Lung (tissue), 12 donors: ENCODE results near the gene DOK4. TPM values are rescaled to one million over a fixed set of nuclear protein-coding genes. Genes with fewer than 3 reads are reported as not detected.

Source experiments
- ATAC-seq: fragments of 200-7000 bp; cut with Tn5 transposase; one replicate; pipeline ENCODE4 v1.9.1; 2020; ENCODE audit warnings: moderate number of reproducible peaks; ENCODE audit not compliant: insufficient read depth, low FRiP score
- DNase-seq, 3 donors: peaks; one replicate each; pipeline ENCODE4 v3.0.0-alpha.2; 2013 to 2017
- H3K27ac ChIP-seq, 2 donors: one replicate each; pipeline ENCODE4 v1.5.1; 2013; ENCODE audit warnings: mild to moderate bottlenecking in 2 of 2, moderate library complexity in 2 of 2, control low read depth in 1 of 2, inconsistent platforms in 1 of 2, low read depth in 1 of 2, low read length in 1 of 2
- H3K27me3 ChIP-seq, 3 donors: one replicate each; pipeline ENCODE4 v1.5.1; 2013; ENCODE audit warnings: low read length in 2 of 3; ENCODE audit not compliant: control insufficient read depth in 3 of 3, insufficient read depth in 3 of 3
- H3K36me3 ChIP-seq, 4 donors: one replicate each; pipeline ENCODE4 v1.5.1; 2013; ENCODE audit warnings: low read length in 4 of 4, mild to moderate bottlenecking in 1 of 4, moderate library complexity in 1 of 4; ENCODE audit not compliant: control insufficient read depth in 4 of 4, insufficient read depth in 4 of 4
- H3K4me1 ChIP-seq, 5 donors: one replicate each; pipeline ENCODE4 v1.5.1; 2013; ENCODE audit warnings: low read length in 5 of 5, mild to moderate bottlenecking in 2 of 5, moderate library complexity in 1 of 5; ENCODE audit not compliant: control insufficient read depth in 5 of 5, insufficient read depth in 5 of 5
- H3K4me3 ChIP-seq: one replicate; pipeline ENCODE4 v1.5.1; 2013; ENCODE audit warnings: mild to moderate bottlenecking, control low read depth, moderate library complexity
- H3K9ac ChIP-seq, 2 donors: one replicate each; pipeline ENCODE4 v1.5.1; 2013; ENCODE audit warnings: low read length in 2 of 2, control low read depth in 1 of 2; ENCODE audit not compliant: insufficient read depth in 1 of 2
- H3K9me3 ChIP-seq, 4 donors: one replicate each; pipeline ENCODE4 v1.5.1; 2013; ENCODE audit warnings: low read length in 3 of 4, mild to moderate bottlenecking in 1 of 4, moderate library complexity in 1 of 4; ENCODE audit not compliant: control insufficient read depth in 4 of 4, insufficient read depth in 3 of 4
- CTCF ChIP-seq: IDR thresholded peaks from 2 replicates; pipeline ENCODE4 v1.5.1; 2012; ENCODE audit warnings: mild to moderate bottlenecking; ENCODE audit errors: control extremely low read depth, extremely low read depth
- WGBS, 2 donors: extraction: QIAGEN DNeasy Blood & Tissue Kit; methylation state at CpG; one replicate each; pipeline ENCODE4 v1.1.7; 2013; 5-methylcytosine and 5-hydroxymethylcytosine counted together
- polyA plus RNA-seq, 2 donors: library from polyadenylated mRNA; stranded (reverse); fragments of 200-250 nt; gene quantifications; one replicate each; pipeline ENCODE4 v1.2.1, GENCODE V29; 2013
- total RNA-seq, 2 donors: library from RNA; depleted of rRNA in 1 of 2; stranded (reverse); fragments of >200 nt in 1 of 2; gene quantifications; one replicate each; pipeline ENCODE4 v1.2.1, GENCODE V29; 2014 to 2021
- donor health status: control.
- donor health status: control.
- donor health status: Bipolar disorder and iron deficiency.
- donor health status: healthy.
- donor health status: DM: yes; HTN: yes; CAD: no.

The DOK4 gene
- total and polyA plus RNA-seq, 4 donors: 19.7 to 58.2 (median 51.1) TPM

GRCh38 chr16:57471209-57471608 is 15.1 kb downstream of the DOK4 start:
- H3K9me3 ChIP-seq: no peaks in the 10 kb centered on the region
- TF ChIP-seq CTCF: no peak
- no peak overlapping the region for H3K9ac ChIP-seq
- peaks cover 25 to 55% (median 52%) of the 10 kb centered on the region in 4 donors for H3K36me3 ChIP-seq
- no peak for ATAC-seq
- H3K27ac ChIP-seq: no peak overlapping the region
- H3K4me3 ChIP-seq: no peak overlapping the region
- no peak for DNase-seq
- 96 to 97% methylated on average over 1 of the region's 1 CpG for WGBS, 2 donors
- peaks cover 0 to 12% (median 5%) of the 10 kb centered on the region in 5 donors for H3K4me1 ChIP-seq
- no peaks in the 10 kb centered on the region for H3K27me3 ChIP-seq

GRCh38 chr16:57470711-57471110 is 15.6 kb downstream of the DOK4 start:
- no peak overlapping the region for H3K9ac ChIP-seq
- no peaks in the 10 kb centered on the region for H3K27me3 ChIP-seq
- H3K4me1 ChIP-seq: peaks cover 0 to 12% (median 5%) of the 10 kb centered on the region in 5 donors
- peak overlapping the region in 1 of 2 donors; percentile 55 for H3K27ac ChIP-seq
- ATAC-seq (peak; percentile 21), DNase-seq (no peak)
- no peaks in the 10 kb centered on the region for H3K9me3 ChIP-seq
- 19 to 21% methylated on average over 6 of the region's 6 CpGs for WGBS, 2 donors
- no peak for TF ChIP-seq CTCF
- H3K4me3 ChIP-seq: no peak overlapping the region
- peaks cover 29 to 58% (median 55%) of the 10 kb centered on the region in 4 donors for H3K36me3 ChIP-seq

- Histone ChIP-seq H3K36me3 (peaks cover 29 to 63% (median 58%) of the 10 kb centered on the region in 4 donors), H3K4me1 (peaks cover 0 to 12% (median 5%) of the 10 kb centered on the region in 5 donors), H3K9ac (no peak overlapping the region), H3K4me3 (no peak overlapping the region), H3K27ac (peak overlapping the region in 1 of 2 donors; percentile 55), H3K9me3 (no peaks in the 10 kb centered on the region), H3K27me3 (no peaks in the 10 kb centered on the region)
- ATAC-seq (no peak), DNase-seq (no peak)
- TF ChIP-seq CTCF: no peak
- WGBS, 2 donors: 77 to 85% methylated on average over 9 of the region's 9 CpGs
Observed at GRCh38 chr16:57469917-57470470, 16.3 kb downstream of the DOK4 start.

GRCh38 chr16:57469046-57469445 is 17.2 kb downstream of the DOK4 start:
- DNase-seq (no peak), ATAC-seq (no peak)
- no peak for TF ChIP-seq CTCF
- peaks cover 0 to 12% (median 8%) of the 10 kb centered on the region in 5 donors for H3K4me1 ChIP-seq
- WGBS, 2 donors: 87 to 94% methylated on average over 11 of the region's 11 CpGs
- H3K27ac ChIP-seq: no peak overlapping the region
- H3K36me3 ChIP-seq: peaks cover 29 to 62% (median 56%) of the 10 kb centered on the region in 4 donors
- H3K9ac ChIP-seq: no peak overlapping the region
- H3K9me3 ChIP-seq: no peaks in the 10 kb centered on the region
- no peak overlapping the region for H3K4me3 ChIP-seq
- no peaks in the 10 kb centered on the region for H3K27me3 ChIP-seq
